GM23338 (cell line): Measurements from ENCODE around the gene RPA1.

Experiments used
- CREB1 ChIP-seq: fragments of 250-450 bp; sonication (Bioruptor Pico); IDR thresholded peaks from 2 replicates; pipeline ENCODE4 v1.5.0; 2020; ENCODE audit warnings: low read depth, mild to moderate bottlenecking, moderate library complexity
- CTCF ChIP-seq, 2 experiments: fragments of 200-600 bp in 1 of 2; sonication (generic) in 1 of 2; conservative IDR thresholded peaks; 2 replicates each; pipeline versions ENCODE4 v1.5.1 to v1.6.1; 2016 to 2017; ENCODE audit warnings: antibody characterized with exemption in 2 of 2, low read depth in 2 of 2, mild to moderate bottlenecking in 2 of 2, moderate library complexity in 1 of 2
- ETS1 ChIP-seq: IDR thresholded peaks from 2 replicates; pipeline ENCODE4 v1.6.1; 2016; ENCODE audit warnings: antibody characterized with exemption
- EZH2 ChIP-seq: fragments of 200-600 bp; sonication (generic); IDR thresholded peaks from one replicate; pipeline ENCODE4 v1.8.0; 2017; ENCODE audit warnings: antibody characterized with exemption, mild to moderate bottlenecking, low read depth; ENCODE audit not compliant: unreplicated experiment
- EZH2phosphoT487 ChIP-seq: fragments of 200-600 bp; sonication (generic); IDR thresholded peaks from one replicate; pipeline ENCODE4 v1.8.1; 2018; ENCODE audit warnings: antibody characterized with exemption; ENCODE audit not compliant: unreplicated experiment
- JUNB ChIP-seq: IDR thresholded peaks from one replicate; pipeline ENCODE4 v1.6.1; 2016; ENCODE audit warnings: antibody characterized with exemption; ENCODE audit not compliant: unreplicated experiment
- NANOG ChIP-seq: IDR thresholded peaks from 2 replicates; pipeline ENCODE4 v1.6.1; 2016; ENCODE audit warnings: antibody characterized with exemption, borderline replicate concordance
- POLR2AphosphoS5 ChIP-seq: IDR thresholded peaks from 2 replicates; pipeline ENCODE4 v1.6.1; 2016; ENCODE audit warnings: antibody characterized with exemption, low read depth
- REST ChIP-seq: IDR thresholded peaks from one replicate; pipeline ENCODE4 v1.6.1; 2018; ENCODE audit warnings: antibody characterized with exemption; ENCODE audit not compliant: unreplicated experiment
- STAT1 ChIP-seq: IDR thresholded peaks from one replicate; pipeline ENCODE4 v1.6.1; 2016; ENCODE audit warnings: antibody characterized with exemption; ENCODE audit not compliant: unreplicated experiment
- ZNF114 ChIP-seq: fragments of 250-450 bp; sonication (Bioruptor Pico); IDR thresholded peaks from 2 replicates; pipeline ENCODE4 v1.5.0; 2020; ENCODE audit warnings: mild to moderate bottlenecking, moderate library complexity
- ZNF331 ChIP-seq: fragments of 250-450 bp; sonication (Bioruptor Pico); IDR thresholded peaks from 2 replicates; pipeline ENCODE4 v1.5.0; 2020; ENCODE audit warnings: low read depth, mild to moderate bottlenecking, moderate library complexity
- ZNF462 ChIP-seq: fragments of 250-450 bp; sonication (Bioruptor Pico); IDR thresholded peaks from 2 replicates; pipeline ENCODE4 v1.5.0; 2020; ENCODE audit warnings: mild to moderate bottlenecking, moderate library complexity

DNA sequence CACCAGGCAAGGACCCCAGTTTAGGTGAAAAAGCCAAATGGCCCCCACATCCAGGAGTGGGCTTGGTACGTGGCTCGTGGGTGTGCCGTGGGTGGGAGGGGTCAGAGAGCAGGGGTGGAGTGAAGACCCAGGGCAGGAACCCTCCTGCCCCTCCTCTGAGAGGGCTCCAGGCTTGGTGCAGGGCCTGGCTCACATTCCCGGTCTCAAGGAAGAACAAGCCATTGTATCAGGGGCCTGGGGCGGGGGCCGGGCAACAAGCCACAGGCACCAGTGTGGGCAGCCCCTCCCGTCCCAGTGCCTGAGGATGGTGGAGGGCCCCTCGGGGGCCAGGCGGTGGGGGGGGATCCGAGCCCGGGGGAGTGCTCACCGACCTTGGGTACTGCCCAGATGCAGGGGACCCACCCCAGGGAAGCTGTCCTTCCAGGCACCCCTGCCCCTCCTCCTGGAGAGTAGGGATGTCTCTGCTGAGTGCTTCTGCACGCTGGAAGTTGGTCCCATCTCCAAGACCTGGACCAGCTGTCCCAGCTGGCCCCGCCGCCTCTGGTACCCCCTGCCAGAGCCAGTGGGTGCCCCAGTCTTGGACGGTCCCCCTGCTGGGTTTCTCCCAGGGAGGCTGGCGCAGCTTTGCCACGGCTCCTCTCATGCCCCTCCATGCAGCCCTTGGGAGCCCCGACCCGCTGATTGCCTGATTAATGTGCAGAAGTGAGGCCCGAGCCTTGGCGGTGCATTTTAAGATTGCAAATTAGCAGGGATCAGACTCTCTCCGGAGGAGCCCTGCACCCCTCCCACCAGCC is 111.7 kb downstream of the RPA1 start:
- TF ChIP-seq CTCF (conservative IDR thresholded peaks at IDR 0.05; ENCODE audit: low read depth in 2 of 2) (no peak), EZH2 (no peak), POLR2AphosphoS5 (no peak), REST (no peak), JUNB (no peak), EZH2phosphoT487 (no peak), NANOG (no peak), ZNF462 (CRISPR knock-in tag) (no peak), ETS1 (no peak), ZNF331 (CRISPR knock-in tag) (no peak), STAT1 (no peak), CREB1 (CRISPR knock-in tag) (no peak), ZNF114 (no peak)
